ENCODE data around the gene CYBC1.

CYBC1 gene

DNA sequence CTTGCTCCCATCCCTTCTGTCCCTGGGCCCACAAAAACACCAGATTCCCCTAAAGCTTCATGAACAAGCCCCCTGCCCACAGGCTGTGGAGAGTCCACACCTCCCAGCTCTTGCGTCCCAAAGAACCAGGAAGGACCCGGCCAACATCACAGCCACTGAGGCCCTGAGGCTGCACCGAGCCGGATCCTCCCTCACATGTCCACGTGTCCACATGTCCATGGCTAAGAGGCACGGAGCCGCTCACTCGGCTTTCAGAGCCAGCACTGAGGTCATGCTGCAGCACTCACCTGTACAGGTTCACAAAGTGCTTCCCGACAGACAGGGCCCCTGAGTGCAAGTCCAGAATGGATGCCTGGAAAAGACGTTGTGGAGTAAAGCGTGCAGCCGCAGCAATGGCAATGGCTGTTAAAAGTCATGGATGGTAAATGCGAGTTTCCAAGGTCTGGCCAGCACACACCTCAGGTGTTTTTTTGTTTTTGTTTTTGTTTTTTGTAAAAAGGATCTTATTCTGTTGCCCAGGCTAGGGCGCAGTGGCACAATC is 44.4 kb downstream of the CYBC1 start:
- DNase-seq: no peak
- TF ChIP-seq, protein P1, sequence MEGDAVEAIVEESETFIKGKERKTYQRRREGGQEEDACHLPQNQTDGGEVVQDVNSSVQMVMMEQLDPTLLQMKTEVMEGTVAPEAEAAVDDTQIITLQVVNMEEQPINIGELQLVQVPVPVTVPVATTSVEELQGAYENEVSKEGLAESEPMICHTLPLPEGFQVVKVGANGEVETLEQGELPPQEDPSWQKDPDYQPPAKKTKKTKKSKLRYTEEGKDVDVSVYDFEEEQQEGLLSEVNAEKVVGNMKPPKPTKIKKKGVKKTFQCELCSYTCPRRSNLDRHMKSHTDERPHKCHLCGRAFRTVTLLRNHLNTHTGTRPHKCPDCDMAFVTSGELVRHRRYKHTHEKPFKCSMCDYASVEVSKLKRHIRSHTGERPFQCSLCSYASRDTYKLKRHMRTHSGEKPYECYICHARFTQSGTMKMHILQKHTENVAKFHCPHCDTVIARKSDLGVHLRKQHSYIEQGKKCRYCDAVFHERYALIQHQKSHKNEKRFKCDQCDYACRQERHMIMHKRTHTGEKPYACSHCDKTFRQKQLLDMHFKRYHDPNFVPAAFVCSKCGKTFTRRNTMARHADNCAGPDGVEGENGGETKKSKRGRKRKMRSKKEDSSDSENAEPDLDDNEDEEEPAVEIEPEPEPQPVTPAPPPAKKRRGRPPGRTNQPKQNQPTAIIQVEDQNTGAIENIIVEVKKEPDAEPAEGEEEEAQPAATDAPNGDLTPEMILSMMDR (IDR thresholded peaks at IDR 0.05; ENCODE audit: low read depth, low read length, missing control alignments): no peak
- H3K27me3 ChIP-seq (replicated peaks): no peaks in the 10 kb centered on the region
- no peaks in the 10 kb centered on the region for H3K36me3 ChIP-seq (replicated peaks)
- no peak overlapping the region for H3K4me3 ChIP-seq (ENCODE audit: low read depth, low read length)
- in situ Hi-C loops (cut with HindIII; ENCODE audit: low pct_ligation_motif_present, low sequenced_read_pairs): loop anchor here (5.0 kb wide), 1 partner anchor 44 kb away; no protein-coding TSS in a partner anchor
- no peak overlapping the region for H3K27ac ChIP-seq

DNA sequence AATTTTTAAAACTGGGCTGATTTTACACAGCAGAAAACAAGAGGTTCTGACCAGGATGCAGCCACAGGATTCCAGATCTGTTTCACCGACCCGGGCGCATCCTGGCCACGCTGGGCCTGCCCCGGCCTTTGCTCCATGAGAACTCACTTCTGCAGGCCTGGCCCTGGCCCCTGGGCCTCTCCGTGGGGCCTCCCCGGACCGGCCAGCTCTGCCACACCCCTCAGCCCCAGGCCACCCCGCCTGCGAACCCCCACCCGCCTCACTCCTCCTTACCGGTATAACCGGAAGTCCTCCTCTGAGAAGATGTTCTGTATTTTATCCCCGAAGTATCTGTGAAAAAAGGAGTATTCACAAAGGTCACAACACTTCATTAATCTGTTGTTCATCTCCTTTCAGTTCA is 45.5 kb downstream of the CYBC1 start:
- DNase-seq: no peak
- H3K27me3 ChIP-seq (replicated peaks): no peaks in the 10 kb centered on the region
- no peaks in the 10 kb centered on the region for H3K36me3 ChIP-seq (replicated peaks)
- TF ChIP-seq, protein P1 (IDR thresholded peaks at IDR 0.05; ENCODE audit: low read depth, low read length, missing control alignments): no peak
- H3K27ac ChIP-seq: no peak overlapping the region
- in situ Hi-C loops (cut with HindIII; ENCODE audit: low pct_ligation_motif_present, low sequenced_read_pairs): loop anchor here (5.0 kb wide), 1 partner anchor 43 kb away; no protein-coding TSS in a partner anchor
- no peak overlapping the region for H3K4me3 ChIP-seq (ENCODE audit: low read depth, low read length)

DNA sequence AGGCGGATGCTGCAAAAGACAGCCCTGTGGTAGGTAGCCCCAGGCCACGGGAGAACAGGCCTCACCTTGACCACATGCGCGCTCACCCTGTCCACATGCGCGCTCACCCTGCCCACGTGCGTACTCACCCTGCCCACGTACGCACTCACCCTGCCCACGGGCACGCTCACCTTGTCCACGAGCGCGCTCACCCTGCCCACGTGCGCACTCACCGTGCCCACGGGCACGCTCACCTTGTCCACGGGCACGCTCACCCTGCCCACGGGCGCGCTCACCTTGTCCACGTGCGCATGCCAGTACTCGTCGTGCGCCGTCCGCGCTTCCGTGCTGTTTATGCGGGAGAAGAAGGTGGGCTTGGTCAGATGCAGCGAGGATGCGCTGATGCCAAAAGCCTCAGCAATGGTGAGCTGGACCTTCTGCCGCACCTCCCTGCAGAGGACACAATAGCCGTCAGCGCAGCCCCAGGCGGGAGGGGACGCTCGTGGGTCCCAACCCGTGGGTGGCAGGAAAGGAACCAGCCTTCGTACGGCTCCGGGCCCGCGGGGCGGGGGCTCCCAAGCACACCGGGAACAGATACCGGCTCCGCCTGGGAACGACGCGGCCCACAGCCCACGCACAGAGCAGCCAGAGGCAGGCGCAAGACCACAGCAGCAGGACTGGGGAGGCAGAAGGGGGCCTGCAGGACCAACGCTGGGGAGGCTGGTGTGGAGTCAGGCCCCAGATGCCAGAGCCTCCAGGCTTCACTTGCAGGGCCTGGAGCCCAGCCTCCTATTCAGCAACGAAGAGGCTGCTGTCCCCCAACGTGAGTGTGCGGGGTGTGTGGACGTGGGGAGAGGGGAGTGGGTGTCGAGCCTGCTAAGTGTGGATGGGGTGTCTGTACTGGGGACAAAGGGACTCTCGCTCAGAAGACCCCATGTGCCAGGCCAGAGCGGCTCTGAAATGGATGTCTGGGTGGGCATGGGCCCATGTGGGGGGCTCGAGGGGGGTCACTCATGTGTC is 46.6 kb downstream of the CYBC1 start:
- in situ Hi-C loops (cut with HindIII; ENCODE audit: low pct_ligation_motif_present, low sequenced_read_pairs): no loop called here
- Histone ChIP-seq H3K27me3 (replicated peaks) (no peaks in the 10 kb centered on the region), H3K4me3 (ENCODE audit: low read depth, low read length) (no peak overlapping the region), H3K36me3 (replicated peaks) (no peaks in the 10 kb centered on the region), H3K27ac (no peak overlapping the region)
- no peak for DNase-seq
- TF ChIP-seq, protein P1 (IDR thresholded peaks at IDR 0.05; ENCODE audit: low read depth, low read length, missing control alignments): no peak

DNA sequence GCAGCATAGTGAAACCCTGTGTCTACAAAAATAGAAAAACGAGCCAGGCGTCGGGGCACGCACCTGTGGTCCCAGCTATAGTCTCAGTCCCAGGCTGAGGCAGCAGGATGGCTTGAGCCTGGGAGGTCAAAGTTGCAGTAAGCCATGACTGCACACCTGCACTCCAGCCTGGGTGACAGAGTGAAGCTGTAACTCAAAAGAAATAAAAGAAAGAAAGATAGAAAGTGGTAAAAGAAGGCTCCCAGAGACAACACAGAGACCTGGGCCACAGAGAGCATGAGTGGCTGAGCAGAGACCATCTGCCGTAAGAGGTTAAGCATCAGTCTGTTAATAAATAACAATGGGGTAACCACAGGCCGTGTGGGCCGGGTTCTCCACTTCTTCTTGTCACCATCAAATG is 47.7 kb downstream of the CYBC1 start:
- in situ Hi-C loops (cut with HindIII; ENCODE audit: low pct_ligation_motif_present, low sequenced_read_pairs): no loop called here
- Histone ChIP-seq H3K36me3 (replicated peaks) (no peaks in the 10 kb centered on the region), H3K4me3 (ENCODE audit: low read depth, low read length) (no peak overlapping the region), H3K27me3 (replicated peaks) (no peaks in the 10 kb centered on the region), H3K27ac (no peak overlapping the region)
- no peak for DNase-seq
- TF ChIP-seq, protein P1 (IDR thresholded peaks at IDR 0.05; ENCODE audit: low read depth, low read length, missing control alignments): no peak

DNA sequence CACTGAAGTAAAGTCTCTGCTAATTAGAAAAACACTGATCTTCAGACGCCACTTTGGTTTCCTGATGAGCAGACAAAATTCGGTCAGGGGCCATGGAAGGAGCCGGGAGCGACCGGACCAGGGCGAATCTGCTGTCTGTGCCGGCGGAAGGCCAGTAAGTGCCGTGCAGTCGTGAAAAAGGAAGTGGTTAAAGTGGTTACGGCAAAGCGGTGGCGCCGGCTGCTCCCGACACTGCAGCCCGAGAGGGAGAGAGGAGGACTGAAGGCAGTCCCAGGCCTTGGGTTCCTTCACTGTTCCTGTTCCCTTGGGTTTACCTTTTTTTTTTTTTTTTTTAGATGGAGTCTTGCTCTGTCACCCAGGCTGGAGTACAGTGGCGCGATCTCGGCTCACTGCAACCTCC is 49.7 kb downstream of the CYBC1 start:
- H3K27ac ChIP-seq: no peak overlapping the region
- no peaks in the 10 kb centered on the region for H3K36me3 ChIP-seq (replicated peaks)
- no peaks in the 10 kb centered on the region for H3K27me3 ChIP-seq (replicated peaks)
- DNase-seq: no peak
- TF ChIP-seq, protein P1 (IDR thresholded peaks at IDR 0.05; ENCODE audit: low read depth, low read length, missing control alignments): no peak
- H3K4me3 ChIP-seq (ENCODE audit: low read depth, low read length): no peak overlapping the region
- in situ Hi-C loops (cut with HindIII; ENCODE audit: low pct_ligation_motif_present, low sequenced_read_pairs): no loop called here

All from brain microvascular endothelial cell (primary cell).